MCF 10A (cell line): Measurements from ENCODE around the gene ZNF626. TPM values are rescaled to one million over a fixed set of nuclear protein-coding genes. Genes with fewer than 3 reads are reported as not detected.
A peak's percentile ranks its signal among the peaks of the same experiment; 100 is the strongest.
"Not testable (repeated sequence)": the region's sequence is repeated elsewhere in the genome, so short reads cannot be mapped to it uniquely, and the experiment has no call there.

ENCODE experiments used
- Bru-seq: library from RNA; stranded (reverse); fragments of 400-500 nt; gene quantifications from one replicate; lab custom pipeline; 2021; lab: Mats Ljungman, UMichigan
- BruChase-seq, 2 experiments: library from RNA; stranded (reverse); fragments of 400-500 nt; gene quantifications; one replicate each; lab custom pipeline; 2021; lab: Mats Ljungman, UMichigan
- BruUV-seq: library from RNA; stranded (reverse); fragments of 400-500 nt; replicated peaks from 2 replicates; lab custom pipeline; 2021; lab: Mats Ljungman, UMichigan
- CTCF ChIA-PET: fragments of 300-600 bp; sonication (Branson Sonifier 250); formaldehyde crosslinking; extraction: SDS; loops from one replicate; lab custom pipeline; 2021; ENCODE audit warnings: antibody characterized with exemption, inconsistent platforms; lab: Yijun Ruan, JAX
- POLR2A ChIA-PET: fragments of 300-600, 350-650 bp; sonication (Branson Sonifier 250); formaldehyde crosslinking; extraction: SDS; loops from one replicate; lab custom pipeline; 2020; ENCODE audit warnings: antibody characterized with exemption, inconsistent platforms; lab: Yijun Ruan, JAX
- DNase-seq: peaks from one replicate; pipeline ENCODE4 v3.0.0-alpha.2; 2018; ENCODE audit not compliant: unreplicated experiment
- H3K27ac Mint-ChIP-seq: one replicate; pipeline ENCODE4 v1.8.0; 2022; ENCODE audit warnings: mild to moderate bottlenecking, low read depth, mixed read lengths; ENCODE audit not compliant: unreplicated experiment
- H3K27me3 Mint-ChIP-seq: one replicate; pipeline ENCODE4 v1.8.0; 2022; ENCODE audit warnings: mixed read lengths; ENCODE audit not compliant: insufficient read depth, unreplicated experiment
- H3K36me3 Mint-ChIP-seq: one replicate; pipeline ENCODE4 v1.8.0; 2022; ENCODE audit warnings: mild to moderate bottlenecking, moderate library complexity, mixed read lengths; ENCODE audit not compliant: insufficient read depth, unreplicated experiment
- H3K4me1 Mint-ChIP-seq: one replicate; pipeline ENCODE4 v1.8.0; 2022; ENCODE audit warnings: mixed read lengths; ENCODE audit not compliant: insufficient read depth, unreplicated experiment
- H3K4me3 Mint-ChIP-seq: one replicate; pipeline ENCODE4 v1.8.0; 2022; ENCODE audit warnings: mild to moderate bottlenecking, moderate library complexity, mixed read lengths; ENCODE audit not compliant: unreplicated experiment
- H3K9me3 Mint-ChIP-seq: one replicate; pipeline ENCODE4 v1.8.0; 2022; ENCODE audit warnings: mixed read lengths; ENCODE audit not compliant: unreplicated experiment
- intact Hi-C: fragments of 100-400 bp; cut with micrococcal nuclease; formaldehyde crosslinking; loops from 2 replicates; pipeline ENCODE4 v1.14.1; 2022
- long read RNA-seq: library from polyadenylated mRNA; stranded (forward); transcript quantifications from one replicate; pipeline ENCODE4 v2.0.0, GENCODE V29; 2022
- total RNA-seq: library from RNA; stranded (reverse); gene quantifications from 2 replicates; pipeline ENCODE4 v1.2.3, GENCODE V29; 2022
- TF ChIP-seq, protein P1 (sequence below): fragments of 200-600 bp; IDR thresholded peaks from one replicate; pipeline ENCODE4 v1.8.0; 2022; ENCODE audit warnings: antibody characterized with exemption, mild to moderate bottlenecking; ENCODE audit not compliant: unreplicated experiment

ZNF626 gene
- total RNA-seq, result not detected in 2 replicates
- Bru-seq, nascent RNA, result not detected
- percentile 14 among the genes with signal in this experiment for BruChase-seq, experiment 1, labeled RNA remaining after a 6-hour chase
- BruChase-seq, experiment 2, labeled RNA remaining after a 2-hour chase, result percentile 7 among the genes with signal in this experiment
- long read RNA-seq, result 0 reads

- intact Hi-C loops, result no loop called here
- Mint-ChIP-seq H3K4me3 (no peak within 1 kb of the TSS), H3K27ac (no peak within 1 kb of the TSS), H3K36me3 (no peaks in the 10 kb centered on the region), H3K27me3 (no peaks in the 10 kb centered on the region), H3K4me1 (no peaks in the 10 kb centered on the region), H3K9me3 (peaks cover 8% of the 10 kb centered on the region)
- TF ChIP-seq, protein P1, sequence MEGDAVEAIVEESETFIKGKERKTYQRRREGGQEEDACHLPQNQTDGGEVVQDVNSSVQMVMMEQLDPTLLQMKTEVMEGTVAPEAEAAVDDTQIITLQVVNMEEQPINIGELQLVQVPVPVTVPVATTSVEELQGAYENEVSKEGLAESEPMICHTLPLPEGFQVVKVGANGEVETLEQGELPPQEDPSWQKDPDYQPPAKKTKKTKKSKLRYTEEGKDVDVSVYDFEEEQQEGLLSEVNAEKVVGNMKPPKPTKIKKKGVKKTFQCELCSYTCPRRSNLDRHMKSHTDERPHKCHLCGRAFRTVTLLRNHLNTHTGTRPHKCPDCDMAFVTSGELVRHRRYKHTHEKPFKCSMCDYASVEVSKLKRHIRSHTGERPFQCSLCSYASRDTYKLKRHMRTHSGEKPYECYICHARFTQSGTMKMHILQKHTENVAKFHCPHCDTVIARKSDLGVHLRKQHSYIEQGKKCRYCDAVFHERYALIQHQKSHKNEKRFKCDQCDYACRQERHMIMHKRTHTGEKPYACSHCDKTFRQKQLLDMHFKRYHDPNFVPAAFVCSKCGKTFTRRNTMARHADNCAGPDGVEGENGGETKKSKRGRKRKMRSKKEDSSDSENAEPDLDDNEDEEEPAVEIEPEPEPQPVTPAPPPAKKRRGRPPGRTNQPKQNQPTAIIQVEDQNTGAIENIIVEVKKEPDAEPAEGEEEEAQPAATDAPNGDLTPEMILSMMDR, result no peak
- DNase-seq, result no peak
- CTCF ChIA-PET, result interaction anchor here (0.6 kb wide), 1 partner anchor 1091 kb away, joined by 3 read pairs; no protein-coding TSS in a partner anchor
- POLR2A ChIA-PET, result interaction anchor here (0.6 to 0.7 kb wide), 2 partner anchors 20 to 1045 kb away, joined by 4 to 5 read pairs; no protein-coding TSS in a partner anchor
- BruUV-seq, result no TSS peak
Measured at GRCh38 chr19:20661150-20661819, at the start of gene ZNF626. ZNF626 (minus strand) TSS chr19:20661571; CDS start chr19:20661446, 125 bp downstream.

DNA sequence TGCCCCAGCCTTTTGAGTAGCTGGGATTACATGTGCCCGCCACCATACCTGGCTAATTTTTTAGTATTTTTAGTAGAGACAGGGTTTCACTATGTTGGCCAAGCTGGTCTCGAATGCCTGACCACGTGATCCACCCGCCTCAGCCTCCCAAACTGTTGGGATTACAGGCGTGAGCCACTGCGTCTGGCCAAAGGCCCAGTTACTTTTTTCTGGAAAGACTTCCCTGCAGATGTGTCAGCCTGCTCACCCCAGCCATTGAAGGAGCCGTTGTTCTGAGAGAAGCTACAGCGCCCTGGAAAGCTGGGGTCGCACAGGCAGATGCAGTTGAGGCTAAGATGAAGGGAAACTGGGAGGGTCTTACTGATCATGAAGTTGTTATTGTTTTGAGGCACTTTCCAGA, 7.9 kb upstream of the ZNF626 start:
- no peak for DNase-seq
- TF ChIP-seq, protein P1, result no peak
- no peaks in the 10 kb centered on the region for H3K4me1 Mint-ChIP-seq
- H3K36me3 Mint-ChIP-seq, result no peaks in the 10 kb centered on the region
- peaks cover 12% of the 10 kb centered on the region for H3K9me3 Mint-ChIP-seq
- no TSS peak for BruUV-seq
- H3K4me3 Mint-ChIP-seq, result no peak overlapping the region
- POLR2A ChIA-PET, result no interaction called here
- intact Hi-C loops, result no loop called here
- CTCF ChIA-PET, result no interaction called here
- no peaks in the 10 kb centered on the region for H3K27me3 Mint-ChIP-seq
- no peak overlapping the region for H3K27ac Mint-ChIP-seq

- ChIA-PET CTCF (no interaction called here), POLR2A (interaction anchor here (0.6 kb wide), 1 partner anchor 223 kb away, joined by 3 read pairs; no protein-coding TSS in a partner anchor)
- Mint-ChIP-seq H3K27ac (no peak overlapping the region), H3K4me3 (no peak overlapping the region), H3K36me3 (no peaks in the 10 kb centered on the region), H3K9me3 (peaks cover 21% of the 10 kb centered on the region), H3K4me1 (no peaks in the 10 kb centered on the region), H3K27me3 (no peaks in the 10 kb centered on the region)
- no peak for DNase-seq
- intact Hi-C loops, result no loop called here
- TF ChIP-seq, protein P1, result no peak
- no TSS peak for BruUV-seq
Measured at GRCh38 chr19:20667281-20667680, 5.9 kb upstream of the ZNF626 start.

GRCh38 chr19:20664901-20665781, 3.8 kb upstream of the ZNF626 start:
- Mint-ChIP-seq H3K9me3 (peaks cover 8% of the 10 kb centered on the region), H3K27me3 (no peaks in the 10 kb centered on the region), H3K36me3 (no peaks in the 10 kb centered on the region), H3K4me3 (no peak overlapping the region), H3K4me1 (no peaks in the 10 kb centered on the region), H3K27ac (no peak overlapping the region)
- intact Hi-C loops, result no loop called here
- no peak for DNase-seq
- TF ChIP-seq, protein P1, result no peak
- no TSS peak for BruUV-seq
- ChIA-PET CTCF (interaction anchor here (0.6 kb wide), 1 partner anchor 869 kb away, joined by 3 read pairs; no protein-coding TSS in a partner anchor), POLR2A (interaction anchor here (0.7 kb wide), 1 partner anchor 49 kb away, joined by 3 read pairs; no protein-coding TSS in a partner anchor)

- H3K4me3 Mint-ChIP-seq, CTCF ChIA-PET, H3K36me3 Mint-ChIP-seq, intact Hi-C loops, H3K4me1 Mint-ChIP-seq, DNase-seq, H3K27me3 Mint-ChIP-seq, BruUV-seq, H3K9me3 Mint-ChIP-seq, H3K27ac Mint-ChIP-seq: not testable (repeated sequence)
- POLR2A ChIA-PET, result interaction anchor here (0.7 kb wide), 1 partner anchor 48 kb away, joined by 3 read pairs; no protein-coding TSS in a partner anchor
Measured at GRCh38 chr19:20664475-20664874, 3.1 kb upstream of the ZNF626 start.
